Gastroesophageal sphincter (tissue), 3 donors: Measurements from ENCODE around the gene MYO1D.

Experiments used
- EP300 ChIP-seq: sonication (generic); formaldehyde crosslinking; IDR thresholded peaks from one replicate; pipeline ENCODE4 v1.6.1; 2017; ENCODE audit warnings: antibody characterized with exemption, mild to moderate bottlenecking
- POLR2A ChIP-seq, 2 donors: fragments of 450-650 bp; IDR thresholded peaks; one replicate each; pipeline ENCODE4 v1.6.1; 2017; ENCODE audit warnings: antibody characterized with exemption in 2 of 2, mild to moderate bottlenecking in 2 of 2, moderate library complexity in 1 of 2
- POLR2AphosphoS5 ChIP-seq: sonication (generic); formaldehyde crosslinking; IDR thresholded peaks from one replicate; pipeline ENCODE4 v1.6.1; 2017; ENCODE audit warnings: antibody characterized with exemption
- TF ChIP-seq, protein P1 (sequence below), 4 experiments: fragments of 200-600 bp in 2 of 4; fragments of 450-650 bp in 2 of 4; sonication (generic) in 1 of 4; IDR thresholded peaks; one replicate each; pipeline ENCODE4 v1.5.1; 2017 to 2019; ENCODE audit warnings: antibody characterized with exemption in 4 of 4, mild to moderate bottlenecking in 2 of 4, moderate library complexity in 2 of 4

DNA sequence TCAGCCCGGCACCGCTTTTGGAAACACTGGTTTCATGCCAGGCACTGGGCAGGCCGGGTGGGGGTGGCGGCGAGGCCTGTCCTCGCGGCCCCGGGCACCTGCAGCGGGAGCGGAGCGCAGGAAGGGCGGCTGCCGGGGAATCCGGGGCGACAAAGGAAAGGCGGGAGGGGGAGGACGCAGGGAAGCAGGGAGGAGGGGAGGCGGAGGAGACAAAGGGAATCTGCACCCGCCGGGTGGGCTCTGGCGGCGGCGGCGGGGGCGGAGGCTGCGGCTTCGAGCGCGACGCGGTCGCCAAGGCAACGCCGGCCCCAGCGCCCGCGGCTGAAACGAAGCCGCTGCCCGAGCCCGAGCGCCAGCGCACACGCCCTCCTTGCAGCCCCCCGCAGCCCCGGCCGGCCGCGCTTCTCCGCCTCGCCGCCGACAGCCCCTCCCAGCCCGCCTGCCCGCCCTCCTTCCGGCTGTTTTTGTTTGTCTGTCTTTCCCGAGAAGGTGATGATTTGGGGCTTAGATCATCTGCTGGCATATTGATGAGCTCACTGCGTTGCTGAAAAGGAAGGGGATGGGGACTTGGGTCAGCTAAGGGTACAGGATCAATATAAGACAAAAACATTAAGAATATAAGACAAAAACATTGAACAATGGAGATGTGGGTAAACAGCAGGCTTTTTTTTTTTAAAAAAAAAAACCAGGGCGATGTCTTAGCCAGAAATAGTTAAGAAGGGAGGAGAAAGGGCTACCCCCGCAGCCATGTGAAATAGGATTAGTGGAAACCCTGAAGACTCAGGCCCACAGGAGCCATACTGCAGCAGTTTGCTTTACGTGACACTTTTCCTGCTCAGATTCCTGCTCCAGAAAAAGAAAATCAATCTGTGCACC is 357.5 kb downstream of the MYO1D start:
- TF ChIP-seq, protein P1, sequence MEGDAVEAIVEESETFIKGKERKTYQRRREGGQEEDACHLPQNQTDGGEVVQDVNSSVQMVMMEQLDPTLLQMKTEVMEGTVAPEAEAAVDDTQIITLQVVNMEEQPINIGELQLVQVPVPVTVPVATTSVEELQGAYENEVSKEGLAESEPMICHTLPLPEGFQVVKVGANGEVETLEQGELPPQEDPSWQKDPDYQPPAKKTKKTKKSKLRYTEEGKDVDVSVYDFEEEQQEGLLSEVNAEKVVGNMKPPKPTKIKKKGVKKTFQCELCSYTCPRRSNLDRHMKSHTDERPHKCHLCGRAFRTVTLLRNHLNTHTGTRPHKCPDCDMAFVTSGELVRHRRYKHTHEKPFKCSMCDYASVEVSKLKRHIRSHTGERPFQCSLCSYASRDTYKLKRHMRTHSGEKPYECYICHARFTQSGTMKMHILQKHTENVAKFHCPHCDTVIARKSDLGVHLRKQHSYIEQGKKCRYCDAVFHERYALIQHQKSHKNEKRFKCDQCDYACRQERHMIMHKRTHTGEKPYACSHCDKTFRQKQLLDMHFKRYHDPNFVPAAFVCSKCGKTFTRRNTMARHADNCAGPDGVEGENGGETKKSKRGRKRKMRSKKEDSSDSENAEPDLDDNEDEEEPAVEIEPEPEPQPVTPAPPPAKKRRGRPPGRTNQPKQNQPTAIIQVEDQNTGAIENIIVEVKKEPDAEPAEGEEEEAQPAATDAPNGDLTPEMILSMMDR (IDR thresholded peaks at IDR 0.05): no peak
- TF ChIP-seq POLR2AphosphoS5: no peak
- no peak for TF ChIP-seq POLR2A (IDR thresholded peaks at IDR 0.05)
- no peak for TF ChIP-seq EP300
